ENCODE measurements around the gene IER5L.

DNA sequence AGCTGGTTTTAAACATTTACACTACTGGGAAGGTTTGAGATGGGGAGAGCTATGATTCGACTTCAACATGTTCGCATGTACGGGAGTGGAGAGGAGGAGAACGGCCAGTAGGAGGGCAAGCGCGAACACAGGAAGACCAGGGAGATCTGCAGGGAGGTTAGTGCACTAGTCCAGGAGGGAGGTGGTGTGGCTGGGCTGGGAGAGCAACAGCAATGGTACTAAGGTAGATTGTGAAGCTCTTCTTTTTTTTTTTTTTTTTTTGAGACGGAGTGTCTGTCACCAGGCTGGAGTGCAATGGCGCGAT, 16.6 kb downstream of the IER5L start:
- TF ChIP-seq GABPA (IDR thresholded peaks at IDR 0.05; ENCODE audit: low read depth) (no peak), REST (IDR thresholded peaks at IDR 0.05; ENCODE audit: insufficient replicate concordance, low read depth) (no peak), SPI1 (IDR thresholded peaks at IDR 0.05; ENCODE audit: borderline replicate concordance, low read depth) (no peak)
- TF ChIP-seq, protein P1, sequence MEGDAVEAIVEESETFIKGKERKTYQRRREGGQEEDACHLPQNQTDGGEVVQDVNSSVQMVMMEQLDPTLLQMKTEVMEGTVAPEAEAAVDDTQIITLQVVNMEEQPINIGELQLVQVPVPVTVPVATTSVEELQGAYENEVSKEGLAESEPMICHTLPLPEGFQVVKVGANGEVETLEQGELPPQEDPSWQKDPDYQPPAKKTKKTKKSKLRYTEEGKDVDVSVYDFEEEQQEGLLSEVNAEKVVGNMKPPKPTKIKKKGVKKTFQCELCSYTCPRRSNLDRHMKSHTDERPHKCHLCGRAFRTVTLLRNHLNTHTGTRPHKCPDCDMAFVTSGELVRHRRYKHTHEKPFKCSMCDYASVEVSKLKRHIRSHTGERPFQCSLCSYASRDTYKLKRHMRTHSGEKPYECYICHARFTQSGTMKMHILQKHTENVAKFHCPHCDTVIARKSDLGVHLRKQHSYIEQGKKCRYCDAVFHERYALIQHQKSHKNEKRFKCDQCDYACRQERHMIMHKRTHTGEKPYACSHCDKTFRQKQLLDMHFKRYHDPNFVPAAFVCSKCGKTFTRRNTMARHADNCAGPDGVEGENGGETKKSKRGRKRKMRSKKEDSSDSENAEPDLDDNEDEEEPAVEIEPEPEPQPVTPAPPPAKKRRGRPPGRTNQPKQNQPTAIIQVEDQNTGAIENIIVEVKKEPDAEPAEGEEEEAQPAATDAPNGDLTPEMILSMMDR (IDR thresholded peaks at IDR 0.05; ENCODE audit: insufficient read depth, low read length): no peak

Measured in HL-60 (cell line).